ENCODE results near the gene MACROD2.

Gene MACROD2

DNA sequence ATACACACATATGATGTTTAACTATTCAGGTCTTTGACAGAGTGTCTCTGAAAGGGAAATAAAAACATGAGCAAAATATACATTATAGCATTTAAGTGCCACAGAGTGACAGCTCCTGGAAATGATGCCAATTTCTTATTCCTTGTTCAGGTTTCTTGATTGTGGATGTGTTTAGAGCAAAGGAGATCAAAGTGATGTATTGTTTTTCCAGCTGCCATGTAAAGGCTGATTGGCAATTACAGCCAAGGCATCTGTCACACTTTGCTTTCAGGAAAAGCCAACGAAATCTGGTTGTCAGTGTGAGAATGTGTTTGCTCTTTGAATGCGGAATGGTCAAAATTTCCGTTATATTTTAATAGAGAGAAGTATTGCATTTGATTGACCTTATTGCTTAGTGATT lies 689.9 kb downstream of the MACROD2 start:
- H3K4me3 ChIP-seq (ENCODE audit: low read depth, low read length): no peak overlapping the region
- TF ChIP-seq, protein P1, sequence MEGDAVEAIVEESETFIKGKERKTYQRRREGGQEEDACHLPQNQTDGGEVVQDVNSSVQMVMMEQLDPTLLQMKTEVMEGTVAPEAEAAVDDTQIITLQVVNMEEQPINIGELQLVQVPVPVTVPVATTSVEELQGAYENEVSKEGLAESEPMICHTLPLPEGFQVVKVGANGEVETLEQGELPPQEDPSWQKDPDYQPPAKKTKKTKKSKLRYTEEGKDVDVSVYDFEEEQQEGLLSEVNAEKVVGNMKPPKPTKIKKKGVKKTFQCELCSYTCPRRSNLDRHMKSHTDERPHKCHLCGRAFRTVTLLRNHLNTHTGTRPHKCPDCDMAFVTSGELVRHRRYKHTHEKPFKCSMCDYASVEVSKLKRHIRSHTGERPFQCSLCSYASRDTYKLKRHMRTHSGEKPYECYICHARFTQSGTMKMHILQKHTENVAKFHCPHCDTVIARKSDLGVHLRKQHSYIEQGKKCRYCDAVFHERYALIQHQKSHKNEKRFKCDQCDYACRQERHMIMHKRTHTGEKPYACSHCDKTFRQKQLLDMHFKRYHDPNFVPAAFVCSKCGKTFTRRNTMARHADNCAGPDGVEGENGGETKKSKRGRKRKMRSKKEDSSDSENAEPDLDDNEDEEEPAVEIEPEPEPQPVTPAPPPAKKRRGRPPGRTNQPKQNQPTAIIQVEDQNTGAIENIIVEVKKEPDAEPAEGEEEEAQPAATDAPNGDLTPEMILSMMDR (IDR thresholded peaks at IDR 0.05; ENCODE audit: borderline replicate concordance, insufficient read depth, low read depth, low read length): no peak

DNA sequence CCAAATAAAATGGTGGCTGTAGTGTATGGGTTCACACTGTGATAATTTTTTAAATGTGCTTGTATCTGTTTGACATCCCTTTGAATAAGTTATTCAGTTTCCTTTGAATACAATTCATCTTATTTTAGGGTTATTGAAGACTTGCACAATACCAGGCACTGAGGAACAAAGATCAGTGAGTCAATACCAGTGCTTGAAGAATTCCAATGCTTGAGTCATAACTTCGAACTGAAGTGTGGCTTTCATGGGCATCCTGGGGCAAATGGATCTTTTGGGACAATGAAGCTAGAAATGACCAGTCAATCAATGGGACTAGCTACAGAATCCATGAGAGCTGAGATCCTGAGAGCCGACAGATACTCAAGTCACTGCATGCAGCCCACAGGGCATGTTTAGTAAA lies 692.0 kb downstream of the MACROD2 start:
- H3K4me3 ChIP-seq (ENCODE audit: low read depth, low read length): no peak overlapping the region
- TF ChIP-seq, protein P1 (IDR thresholded peaks at IDR 0.05; ENCODE audit: borderline replicate concordance, insufficient read depth, low read depth, low read length): no peak

DNA sequence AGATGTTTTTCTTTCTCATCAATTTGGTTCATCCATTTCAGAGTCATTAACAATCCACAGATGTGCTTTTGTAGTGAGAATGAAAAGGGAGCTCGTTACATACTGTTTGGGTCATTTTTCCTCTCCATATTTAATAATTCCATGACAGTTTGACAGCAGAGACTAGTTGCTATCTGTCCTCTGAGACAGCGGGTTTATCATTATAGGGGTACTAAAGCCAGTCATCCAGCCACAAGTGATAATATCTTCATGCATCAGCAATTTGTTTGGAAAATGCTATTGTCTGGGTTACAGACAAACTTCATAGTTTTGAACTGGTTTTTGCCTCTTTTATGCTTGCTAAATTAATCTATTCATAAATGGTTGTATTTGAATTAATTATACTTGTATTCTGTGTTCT lies 692.7 kb downstream of the MACROD2 start:
- no peak overlapping the region for H3K4me3 ChIP-seq (ENCODE audit: low read depth, low read length)
- TF ChIP-seq, protein P1 (IDR thresholded peaks at IDR 0.05; ENCODE audit: borderline replicate concordance, insufficient read depth, low read depth, low read length): no peak

DNA sequence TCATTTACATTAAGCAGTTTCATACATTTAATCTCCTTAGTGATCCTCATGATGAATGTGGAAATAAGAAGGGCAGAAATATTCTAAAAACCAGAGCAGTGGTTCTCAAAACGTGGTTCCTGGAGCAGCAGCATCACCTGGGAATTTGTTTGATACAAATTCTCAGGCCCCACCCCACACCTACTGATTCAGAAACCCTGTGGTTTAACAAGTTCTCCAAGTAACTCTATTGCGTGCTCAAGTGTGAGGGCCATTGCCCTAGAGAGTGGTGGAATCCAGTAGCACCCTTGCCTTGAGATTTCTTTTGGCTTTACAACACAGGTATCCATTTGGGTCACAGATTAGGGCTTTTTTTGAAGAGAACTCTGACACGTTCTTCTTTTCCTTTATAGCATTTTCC lies 696.7 kb downstream of the MACROD2 start:
- TF ChIP-seq, protein P1 (IDR thresholded peaks at IDR 0.05; ENCODE audit: borderline replicate concordance, insufficient read depth, low read depth, low read length): no peak

DNA sequence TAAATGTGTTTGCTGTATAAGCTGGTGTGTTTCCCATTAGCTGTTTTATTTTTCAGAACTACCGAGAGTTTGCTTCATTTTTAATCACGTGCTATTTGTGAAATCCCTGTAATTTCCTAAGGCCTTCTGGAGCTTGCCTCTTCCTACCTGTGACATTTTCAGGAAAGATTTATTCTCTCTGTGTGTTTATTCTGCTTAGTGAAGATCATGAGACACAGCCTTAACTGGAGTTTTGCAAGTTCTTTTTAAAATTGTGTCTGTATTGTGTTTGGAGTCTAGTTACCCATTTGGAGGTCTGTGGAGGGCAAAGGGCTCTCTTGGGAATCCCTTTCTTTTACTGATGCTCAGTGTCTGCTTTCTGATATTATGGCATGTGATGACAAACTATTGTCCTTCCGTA lies 701.2 kb downstream of the MACROD2 start:
- TF ChIP-seq, protein P1 (IDR thresholded peaks at IDR 0.05; ENCODE audit: borderline replicate concordance, insufficient read depth, low read depth, low read length): no peak

More for the DNA sequence above, 696.7 kb downstream of the MACROD2 start:
- no peak overlapping the region for H3K4me3 ChIP-seq (ENCODE audit: low read depth, low read length)

DNA sequence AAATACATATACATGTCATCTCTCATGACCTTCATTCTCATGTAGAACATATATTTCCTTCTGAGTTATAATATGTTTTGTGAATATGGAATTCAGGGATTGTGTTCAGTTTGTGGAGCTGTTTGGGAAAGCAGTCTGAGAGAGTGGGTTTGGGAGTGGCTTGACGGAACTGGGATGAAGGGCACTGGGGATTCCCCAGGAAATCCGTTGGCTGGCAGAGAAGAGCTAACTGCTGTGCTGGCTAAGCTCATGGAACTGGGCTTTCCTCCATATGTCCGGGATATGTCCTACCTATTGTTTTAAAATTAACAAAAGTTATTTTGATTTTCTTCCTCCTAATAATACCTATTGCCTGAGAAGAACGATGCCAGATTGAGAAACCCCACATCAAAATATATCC lies 701.6 kb downstream of the MACROD2 start:
- TF ChIP-seq, protein P1 (IDR thresholded peaks at IDR 0.05; ENCODE audit: borderline replicate concordance, insufficient read depth, low read depth, low read length): no peak
- no peak overlapping the region for H3K4me3 ChIP-seq (ENCODE audit: low read depth, low read length)

More for the DNA sequence above, 701.2 kb downstream of the MACROD2 start:
- H3K4me3 ChIP-seq (ENCODE audit: low read depth, low read length): no peak overlapping the region

DNA sequence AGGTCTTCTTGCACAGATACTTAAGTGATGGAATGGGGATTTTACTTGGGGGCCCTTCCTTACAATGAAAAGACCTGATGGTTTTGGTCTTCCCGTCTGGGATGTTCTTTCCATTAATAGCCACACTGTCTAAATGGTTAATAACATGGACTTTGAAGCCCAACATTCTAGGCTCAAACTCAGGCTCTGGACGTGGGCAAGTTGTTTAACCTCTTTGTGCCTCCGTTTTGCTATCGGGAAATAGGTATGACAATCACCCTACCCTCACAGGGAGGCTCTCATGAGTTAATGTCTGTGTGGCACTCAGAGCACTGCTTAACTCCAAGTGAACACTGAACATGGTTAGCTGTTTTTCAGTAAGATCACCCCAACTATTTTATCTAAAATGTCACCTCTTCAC lies 702.8 kb downstream of the MACROD2 start:
- TF ChIP-seq, protein P1 (IDR thresholded peaks at IDR 0.05; ENCODE audit: borderline replicate concordance, insufficient read depth, low read depth, low read length): no peak
- H3K4me3 ChIP-seq (ENCODE audit: low read depth, low read length): no peak overlapping the region

All from GM12875 (cell line).